ENCODE results near the gene SHB. TPM values are rescaled to one million over a fixed set of nuclear protein-coding genes. Genes with fewer than 3 reads are reported as not detected.

SHB gene
- total and polyA plus RNA-seq, 2 of the 13 experiments (the other 11 are each of a cell fraction or from before 2014, with no cell fraction given) = 19.4 to 20.7 TPM

DNA sequence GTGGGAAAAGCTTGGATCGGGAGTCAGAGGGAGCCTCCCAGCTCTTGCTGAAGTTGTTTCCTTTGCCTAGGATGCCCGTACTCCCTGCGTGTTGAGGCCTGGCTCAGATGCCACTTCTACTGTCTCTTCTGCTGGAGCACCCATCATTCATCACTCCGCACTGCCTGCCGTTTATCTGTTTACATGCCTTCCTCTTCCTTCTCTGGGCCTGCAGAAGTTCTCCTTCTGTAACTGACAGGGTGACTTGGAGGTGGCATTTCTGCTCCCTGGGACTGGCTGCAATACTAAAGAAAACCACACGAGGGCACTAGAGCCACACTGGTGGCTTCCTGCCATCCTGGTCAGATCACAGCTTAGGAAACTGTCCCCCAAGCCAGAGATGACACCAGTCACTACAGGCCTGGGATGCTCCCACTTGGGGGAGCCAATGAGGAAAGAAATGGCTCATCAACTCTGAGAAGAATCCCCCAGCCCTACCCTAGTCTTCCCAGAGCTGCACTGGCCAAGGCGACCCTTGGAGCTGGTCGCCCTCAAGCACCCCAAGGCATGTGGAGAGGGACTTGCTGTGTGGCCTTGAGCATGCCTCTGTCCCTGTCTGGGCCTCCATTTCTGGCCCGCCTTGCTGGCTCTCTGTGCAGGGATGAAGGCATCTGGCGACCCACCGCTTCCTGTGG lies 155.4 kb downstream of the SHB start (continued):
- TF ChIP-seq, protein P1, sequence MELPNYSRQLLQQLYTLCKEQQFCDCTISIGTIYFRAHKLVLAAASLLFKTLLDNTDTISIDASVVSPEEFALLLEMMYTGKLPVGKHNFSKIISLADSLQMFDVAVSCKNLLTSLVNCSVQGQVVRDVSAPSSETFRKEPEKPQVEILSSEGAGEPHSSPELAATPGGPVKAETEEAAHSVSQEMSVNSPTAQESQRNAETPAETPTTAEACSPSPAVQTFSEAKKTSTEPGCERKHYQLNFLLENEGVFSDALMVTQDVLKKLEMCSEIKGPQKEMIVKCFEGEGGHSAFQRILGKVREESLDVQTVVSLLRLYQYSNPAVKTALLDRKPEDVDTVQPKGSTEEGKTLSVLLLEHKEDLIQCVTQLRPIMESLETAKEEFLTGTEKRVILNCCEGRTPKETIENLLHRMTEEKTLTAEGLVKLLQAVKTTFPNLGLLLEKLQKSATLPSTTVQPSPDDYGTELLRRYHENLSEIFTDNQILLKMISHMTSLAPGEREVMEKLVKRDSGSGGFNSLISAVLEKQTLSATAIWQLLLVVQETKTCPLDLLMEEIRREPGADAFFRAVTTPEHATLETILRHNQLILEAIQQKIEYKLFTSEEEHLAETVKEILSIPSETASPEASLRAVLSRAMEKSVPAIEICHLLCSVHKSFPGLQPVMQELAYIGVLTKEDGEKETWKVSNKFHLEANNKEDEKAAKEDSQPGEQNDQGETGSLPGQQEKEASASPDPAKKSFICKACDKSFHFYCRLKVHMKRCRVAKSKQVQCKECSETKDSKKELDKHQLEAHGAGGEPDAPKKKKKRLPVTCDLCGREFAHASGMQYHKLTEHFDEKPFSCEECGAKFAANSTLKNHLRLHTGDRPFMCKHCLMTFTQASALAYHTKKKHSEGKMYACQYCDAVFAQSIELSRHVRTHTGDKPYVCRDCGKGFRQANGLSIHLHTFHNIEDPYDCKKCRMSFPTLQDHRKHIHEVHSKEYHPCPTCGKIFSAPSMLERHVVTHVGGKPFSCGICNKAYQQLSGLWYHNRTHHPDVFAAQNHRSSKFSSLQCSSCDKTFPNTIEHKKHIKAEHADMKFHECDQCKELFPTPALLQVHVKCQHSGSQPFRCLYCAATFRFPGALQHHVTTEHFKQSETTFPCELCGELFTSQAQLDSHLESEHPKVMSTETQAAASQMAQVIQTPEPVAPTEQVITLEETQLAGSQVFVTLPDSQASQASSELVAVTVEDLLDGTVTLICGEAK (IDR thresholded peaks at IDR 0.05) = no peak
- TF ChIP-seq, protein P1 (CRISPR knock-in tag; IDR thresholded peaks at IDR 0.05) = no peak
- TF ChIP-seq ZNF567 (CRISPR knock-in tag; IDR thresholded peaks at IDR 0.05; ENCODE audit: borderline replicate concordance) (peak; percentile 61; the same call in 1 of the 2 replicates), ZNF644 (CRISPR knock-in tag; IDR thresholded peaks at IDR 0.05; ENCODE audit: low read depth) (no peak), ZMAT3 (CRISPR knock-in tag; conservative IDR thresholded peaks at IDR 0.05) (no peak), KLF15 (CRISPR knock-in tag; IDR thresholded peaks at IDR 0.05; ENCODE audit: borderline replicate concordance) (no peak), TAF1 (CRISPR knock-in tag; IDR thresholded peaks at IDR 0.05) (no peak), RFXANK (CRISPR knock-in tag; IDR thresholded peaks at IDR 0.05) (no peak), ZNF703 (CRISPR knock-in tag; IDR thresholded peaks at IDR 0.05; ENCODE audit: borderline replicate concordance) (no peak), ZNF761 (CRISPR knock-in tag; conservative IDR thresholded peaks at IDR 0.05) (no peak), ZNF256 (CRISPR knock-in tag; conservative IDR thresholded peaks at IDR 0.05) (no peak), ATF1 (CRISPR knock-in tag; IDR thresholded peaks at IDR 0.05) (no peak), CAMTA2 (CRISPR knock-in tag; IDR thresholded peaks at IDR 0.05; ENCODE audit: borderline replicate concordance) (0 out of 2 replicates have a peak, but pooled peaks have one; percentile 36)
- TF ChIP-seq, protein P2, sequence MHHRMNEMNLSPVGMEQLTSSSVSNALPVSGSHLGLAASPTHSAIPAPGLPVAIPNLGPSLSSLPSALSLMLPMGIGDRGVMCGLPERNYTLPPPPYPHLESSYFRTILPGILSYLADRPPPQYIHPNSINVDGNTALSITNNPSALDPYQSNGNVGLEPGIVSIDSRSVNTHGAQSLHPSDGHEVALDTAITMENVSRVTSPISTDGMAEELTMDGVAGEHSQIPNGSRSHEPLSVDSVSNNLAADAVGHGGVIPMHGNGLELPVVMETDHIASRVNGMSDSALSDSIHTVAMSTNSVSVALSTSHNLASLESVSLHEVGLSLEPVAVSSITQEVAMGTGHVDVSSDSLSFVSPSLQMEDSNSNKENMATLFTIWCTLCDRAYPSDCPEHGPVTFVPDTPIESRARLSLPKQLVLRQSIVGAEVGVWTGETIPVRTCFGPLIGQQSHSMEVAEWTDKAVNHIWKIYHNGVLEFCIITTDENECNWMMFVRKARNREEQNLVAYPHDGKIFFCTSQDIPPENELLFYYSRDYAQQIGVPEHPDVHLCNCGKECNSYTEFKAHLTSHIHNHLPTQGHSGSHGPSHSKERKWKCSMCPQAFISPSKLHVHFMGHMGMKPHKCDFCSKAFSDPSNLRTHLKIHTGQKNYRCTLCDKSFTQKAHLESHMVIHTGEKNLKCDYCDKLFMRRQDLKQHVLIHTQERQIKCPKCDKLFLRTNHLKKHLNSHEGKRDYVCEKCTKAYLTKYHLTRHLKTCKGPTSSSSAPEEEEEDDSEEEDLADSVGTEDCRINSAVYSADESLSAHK (CRISPR knock-in tag; IDR thresholded peaks at IDR 0.05; ENCODE audit: borderline replicate concordance) = no peak
- TF ChIP-seq, protein P3, sequence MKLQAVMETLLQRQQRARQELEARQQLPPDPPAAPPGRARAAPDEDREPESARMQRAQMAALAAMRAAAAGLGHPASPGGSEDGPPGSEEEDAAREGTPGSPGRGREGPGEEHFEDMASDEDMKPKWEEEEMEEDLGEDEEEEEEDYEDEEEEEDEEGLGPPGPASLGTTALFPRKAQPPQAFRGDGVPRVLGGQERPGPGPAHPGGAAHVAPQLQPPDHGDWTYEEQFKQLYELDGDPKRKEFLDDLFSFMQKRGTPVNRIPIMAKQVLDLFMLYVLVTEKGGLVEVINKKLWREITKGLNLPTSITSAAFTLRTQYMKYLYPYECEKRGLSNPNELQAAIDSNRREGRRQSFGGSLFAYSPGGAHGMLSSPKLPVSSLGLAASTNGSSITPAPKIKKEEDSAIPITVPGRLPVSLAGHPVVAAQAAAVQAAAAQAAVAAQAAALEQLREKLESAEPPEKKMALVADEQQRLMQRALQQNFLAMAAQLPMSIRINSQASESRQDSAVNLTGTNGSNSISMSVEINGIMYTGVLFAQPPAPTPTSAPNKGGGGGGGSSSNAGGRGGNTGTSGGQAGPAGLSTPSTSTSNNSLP (IDR thresholded peaks at IDR 0.05; ENCODE audit: low read depth, low read length) = no peak
- TF ChIP-seq, protein P4, sequence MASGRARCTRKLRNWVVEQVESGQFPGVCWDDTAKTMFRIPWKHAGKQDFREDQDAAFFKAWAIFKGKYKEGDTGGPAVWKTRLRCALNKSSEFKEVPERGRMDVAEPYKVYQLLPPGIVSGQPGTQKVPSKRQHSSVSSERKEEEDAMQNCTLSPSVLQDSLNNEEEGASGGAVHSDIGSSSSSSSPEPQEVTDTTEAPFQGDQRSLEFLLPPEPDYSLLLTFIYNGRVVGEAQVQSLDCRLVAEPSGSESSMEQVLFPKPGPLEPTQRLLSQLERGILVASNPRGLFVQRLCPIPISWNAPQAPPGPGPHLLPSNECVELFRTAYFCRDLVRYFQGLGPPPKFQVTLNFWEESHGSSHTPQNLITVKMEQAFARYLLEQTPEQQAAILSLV (CRISPR knock-in tag; IDR thresholded peaks at IDR 0.05; ENCODE audit: borderline replicate concordance) = 0 out of 2 replicates have a peak, but pooled peaks have one; percentile 51

Data from HepG2 (cell line).